PC-3 (cell line): ENCODE results near the gene P3H2.

Experiments
- EZH2 ChIP-seq: fragments of 300-600 bp; sonication (generic); IDR thresholded peaks from one replicate; pipeline ENCODE4 v1.6.1; 2017; ENCODE audit warnings: antibody characterized with exemption, mild to moderate bottlenecking, low read length; ENCODE audit not compliant: unreplicated experiment
- EZH2phosphoT487 ChIP-seq: fragments of 300-600 bp; sonication (generic); IDR thresholded peaks from 2 replicates; pipeline ENCODE4 v1.6.1; 2018; ENCODE audit warnings: mild to moderate bottlenecking, antibody characterized with exemption, low read length, borderline replicate concordance
- TF ChIP-seq, protein P1 (sequence below): fragments of 300-600 bp; sonication (generic); conservative IDR thresholded peaks from 2 replicates; pipeline ENCODE4 v1.5.1; 2017; ENCODE audit warnings: antibody characterized with exemption, low read depth, mild to moderate bottlenecking, low read length

DNA sequence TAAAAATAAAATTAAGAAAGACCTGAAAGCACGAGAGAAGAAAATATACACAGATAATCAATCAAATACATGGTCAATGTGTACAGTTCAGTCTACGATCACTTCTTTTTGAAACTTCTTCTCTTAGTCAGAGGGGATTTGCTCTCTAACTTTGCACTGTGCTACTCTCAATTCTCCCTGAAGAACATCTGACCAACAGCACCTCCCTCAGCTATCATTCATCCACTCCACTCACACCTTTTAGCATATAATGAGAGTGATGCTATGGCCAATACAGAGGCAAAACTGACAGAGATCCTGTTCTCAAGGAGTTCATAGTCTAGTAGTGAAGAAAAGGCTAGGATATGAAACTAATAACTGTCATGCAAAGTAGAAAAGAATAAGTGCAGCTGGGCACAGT lies 45.9 kb downstream of the P3H2 start:
- TF ChIP-seq, protein P1, sequence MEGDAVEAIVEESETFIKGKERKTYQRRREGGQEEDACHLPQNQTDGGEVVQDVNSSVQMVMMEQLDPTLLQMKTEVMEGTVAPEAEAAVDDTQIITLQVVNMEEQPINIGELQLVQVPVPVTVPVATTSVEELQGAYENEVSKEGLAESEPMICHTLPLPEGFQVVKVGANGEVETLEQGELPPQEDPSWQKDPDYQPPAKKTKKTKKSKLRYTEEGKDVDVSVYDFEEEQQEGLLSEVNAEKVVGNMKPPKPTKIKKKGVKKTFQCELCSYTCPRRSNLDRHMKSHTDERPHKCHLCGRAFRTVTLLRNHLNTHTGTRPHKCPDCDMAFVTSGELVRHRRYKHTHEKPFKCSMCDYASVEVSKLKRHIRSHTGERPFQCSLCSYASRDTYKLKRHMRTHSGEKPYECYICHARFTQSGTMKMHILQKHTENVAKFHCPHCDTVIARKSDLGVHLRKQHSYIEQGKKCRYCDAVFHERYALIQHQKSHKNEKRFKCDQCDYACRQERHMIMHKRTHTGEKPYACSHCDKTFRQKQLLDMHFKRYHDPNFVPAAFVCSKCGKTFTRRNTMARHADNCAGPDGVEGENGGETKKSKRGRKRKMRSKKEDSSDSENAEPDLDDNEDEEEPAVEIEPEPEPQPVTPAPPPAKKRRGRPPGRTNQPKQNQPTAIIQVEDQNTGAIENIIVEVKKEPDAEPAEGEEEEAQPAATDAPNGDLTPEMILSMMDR: no peak
- no peak for TF ChIP-seq EZH2phosphoT487
- no peak for TF ChIP-seq EZH2
